ENCODE measurements around the gene GNAS.

- TF ChIP-seq EP300 (IDR thresholded peaks at IDR 0.05) (no peak), CTCF (IDR thresholded peaks at IDR 0.05) (no peak), POLR2A (IDR thresholded peaks at IDR 0.05) (peak in 1 of 2 donors; percentile 12)
Observed at GRCh38 chr20:58890518-58891085, 38.1 kb downstream of the GNAS start.

Measured in suprapubic skin (tissue), 3 donors.